NCI-H1694 (cell line): ENCODE data around the gene RELA.
"Not testable (repeated sequence)": the region's sequence is repeated elsewhere in the genome, so short reads cannot be mapped to it uniquely, and the experiment has no call there.

Source experiments
- DNase-seq: peaks from one replicate; lab custom pipeline; 2025; lab: John Stamatoyannopoulos, UW

Gene RELA

DNA sequence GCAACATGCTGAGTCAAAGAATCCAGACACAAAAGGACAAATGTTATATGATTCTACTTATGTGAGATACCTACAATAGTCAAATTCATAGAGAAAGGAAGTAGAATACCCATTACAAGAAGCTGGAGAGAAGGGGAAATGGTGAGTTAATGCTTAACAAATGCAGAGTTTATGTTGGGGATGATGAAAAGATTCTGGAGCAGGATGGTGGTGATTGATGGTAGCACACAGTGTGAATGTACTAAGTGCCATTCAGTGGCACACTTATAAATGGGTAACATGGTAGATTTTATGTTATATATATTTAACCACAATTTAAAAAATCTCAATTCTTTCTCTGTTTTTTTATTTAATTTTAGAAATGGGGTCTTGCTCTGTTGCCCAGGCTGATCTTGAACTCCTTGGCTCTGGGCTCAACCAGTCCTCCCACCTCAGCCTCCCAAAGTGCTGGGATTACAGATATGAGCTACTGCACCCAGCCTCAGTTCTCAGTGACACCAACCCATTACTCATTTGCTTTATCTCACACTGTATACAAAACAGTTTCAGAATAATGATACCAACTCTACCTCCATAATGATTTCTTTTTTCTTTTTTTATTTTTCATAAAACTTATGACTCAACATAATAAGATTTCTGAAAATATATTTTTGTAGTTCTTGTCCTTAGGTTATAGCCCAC lies 9.6 kb upstream of the RELA start:
- no peak for DNase-seq

GRCh38 chr11:65663639-65664200 lies 1.0 kb upstream of the RELA start:
- DNase-seq = no peak

DNA sequence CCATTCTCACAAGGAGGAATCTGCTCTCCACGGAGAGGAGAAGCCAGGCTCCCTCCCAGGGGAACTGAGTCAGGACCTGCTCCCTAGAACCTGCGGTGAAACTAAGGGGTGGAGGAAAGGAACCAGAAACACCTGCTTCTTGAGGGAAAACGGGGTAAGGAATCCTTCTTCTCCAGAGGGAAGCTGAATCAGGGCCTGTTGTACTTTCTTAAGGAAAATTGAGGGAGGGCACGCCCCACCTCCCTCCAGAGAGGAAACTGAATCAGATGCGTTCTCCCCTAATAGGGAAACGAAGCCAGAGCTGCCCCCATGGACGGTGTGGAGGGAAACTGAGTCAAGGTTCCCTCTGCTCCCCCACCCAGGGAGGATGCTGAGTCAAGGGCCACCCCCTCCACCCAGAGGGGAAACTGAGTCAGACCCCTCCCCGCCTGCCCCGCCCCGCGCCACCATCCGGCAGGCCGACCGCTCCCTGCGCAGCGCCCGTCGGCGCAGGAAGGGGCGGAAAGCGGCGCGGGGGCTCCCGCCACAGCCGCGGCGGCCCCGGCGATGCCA lies 393 bp downstream of the RELA start:
- no peak for DNase-seq

- DNase-seq = no peak
These were observed 993 bp downstream of the RELA start for GRCh38 chr11:65661599-65662246.

DNA sequence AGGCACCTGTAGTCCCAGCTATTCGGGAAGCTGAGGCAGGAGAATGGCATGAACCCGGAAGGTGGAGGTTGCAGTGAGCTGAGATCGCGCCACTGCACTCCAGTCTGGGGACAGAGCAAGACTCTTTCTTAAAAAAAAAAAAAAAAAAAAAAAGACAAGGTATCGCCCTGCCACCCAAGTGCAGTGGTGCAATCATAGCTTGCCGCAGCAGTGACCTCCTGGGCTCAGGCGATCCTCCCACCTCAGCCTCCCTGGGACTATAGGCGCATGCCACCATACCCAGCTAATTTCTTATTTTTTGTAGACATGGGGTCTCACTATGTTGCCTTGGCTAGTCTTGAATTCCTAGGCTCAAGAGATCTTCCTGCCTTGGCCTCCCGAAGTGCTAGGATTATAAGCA lies 1.8 kb downstream of the RELA start:
- DNase-seq = not testable (repeated sequence)

DNA sequence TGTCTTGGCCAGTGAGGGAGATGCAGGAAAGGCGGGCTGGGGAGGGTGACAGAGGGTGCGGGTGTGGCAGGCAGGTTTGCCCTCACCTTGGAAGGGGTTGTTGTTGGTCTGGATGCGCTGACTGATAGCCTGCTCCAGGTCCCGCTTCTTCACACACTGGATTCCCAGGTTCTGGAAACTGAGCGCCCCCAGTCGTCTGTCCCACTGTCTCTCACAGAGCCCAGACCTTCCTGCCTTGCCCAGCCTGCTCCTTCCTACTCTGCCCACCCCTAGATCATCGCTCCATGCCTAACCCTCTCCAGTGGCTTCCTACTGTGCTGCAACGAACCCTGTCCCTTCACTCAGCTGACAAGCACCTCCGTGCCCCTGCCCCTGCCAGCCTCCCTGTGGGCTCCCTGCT lies 2.7 kb downstream of the RELA start:
- no peak for DNase-seq

- no peak for DNase-seq
These were observed 4.3 kb downstream of the RELA start for GRCh38 chr11:65658174-65659021.

- no peak for DNase-seq
These were observed 5.3 kb downstream of the RELA start for GRCh38 chr11:65657426-65657825.

GRCh38 chr11:65655570-65656332 lies 7.0 kb downstream of the RELA start:
- no peak for DNase-seq

- no peak for DNase-seq
These were observed 8.1 kb downstream of the RELA start for GRCh38 chr11:65654375-65655349.

- DNase-seq = no peak
These were observed 9.2 kb downstream of the RELA start for GRCh38 chr11:65653229-65654225.

- DNase-seq = peak; percentile 58
These were observed 10.0 kb downstream of the RELA start for GRCh38 chr11:65652511-65653228.

GRCh38 chr11:65651589-65652510 lies 10.9 kb downstream of the RELA start:
- no peak for DNase-seq

- DNase-seq = no peak
These were observed 11.5 kb downstream of the RELA start for GRCh38 chr11:65651339-65651588.

GRCh38 chr11:65650547-65651338 lies 12.0 kb downstream of the RELA start:
- no peak for DNase-seq

DNA sequence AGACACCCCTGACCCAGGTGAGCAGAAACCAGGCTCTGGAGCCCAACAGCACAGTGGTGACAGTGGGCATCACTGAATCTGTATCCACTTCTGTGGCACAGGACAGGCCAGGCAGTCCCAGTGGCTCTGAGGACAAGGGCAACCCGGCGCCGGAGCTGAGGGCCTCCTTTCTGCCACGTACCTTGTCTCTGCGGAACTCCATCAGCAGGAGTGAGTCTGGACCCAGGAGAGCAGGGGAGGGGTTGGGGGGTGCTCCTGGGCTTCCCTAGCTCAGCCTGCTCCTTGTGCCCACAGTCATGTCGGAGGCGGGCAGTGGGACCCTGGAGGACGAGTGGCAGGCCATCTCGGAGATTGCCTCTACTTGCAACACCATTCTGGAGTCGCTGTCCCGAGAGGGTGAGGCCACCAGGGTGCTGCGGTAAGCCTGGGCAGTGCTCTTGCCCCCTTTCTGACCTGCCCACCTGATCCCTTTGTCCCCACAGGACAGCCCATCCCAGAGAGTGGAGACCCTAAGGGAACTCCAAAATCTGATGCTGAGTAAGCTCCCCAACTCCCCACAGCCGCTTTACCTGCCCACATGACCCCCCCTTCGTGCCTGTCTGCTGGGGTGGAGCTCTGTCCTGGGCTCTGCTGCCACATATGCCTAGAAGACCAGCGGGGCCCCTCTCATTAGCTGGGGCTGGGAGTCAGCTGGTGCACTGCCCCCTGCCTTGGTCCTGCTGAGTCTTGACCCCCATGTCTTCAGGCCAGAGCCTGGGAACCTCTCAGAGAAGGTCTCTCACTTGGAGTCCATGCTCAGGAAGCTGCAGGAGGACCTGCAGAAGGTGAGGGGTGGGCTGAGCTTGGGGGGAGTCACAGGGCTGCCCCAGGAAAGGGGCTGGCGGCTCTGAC lies 12.8 kb downstream of the RELA start:
- no peak for DNase-seq
